Activated CD8-positive, alpha-beta memory T cell treated with anti-CD3 and anti-CD28 coated beads for 1 hour (primary cell): ENCODE data around the gene ZDHHC13.

Source experiments
- DNase-seq, 2 donors: peaks; one replicate each; pipeline ENCODE4 v3.0.0-alpha.2; 2020; ENCODE audit warnings: low read depth in 1 of 2; ENCODE audit errors: extremely low read depth in 1 of 2

Gene ZDHHC13, protein sequence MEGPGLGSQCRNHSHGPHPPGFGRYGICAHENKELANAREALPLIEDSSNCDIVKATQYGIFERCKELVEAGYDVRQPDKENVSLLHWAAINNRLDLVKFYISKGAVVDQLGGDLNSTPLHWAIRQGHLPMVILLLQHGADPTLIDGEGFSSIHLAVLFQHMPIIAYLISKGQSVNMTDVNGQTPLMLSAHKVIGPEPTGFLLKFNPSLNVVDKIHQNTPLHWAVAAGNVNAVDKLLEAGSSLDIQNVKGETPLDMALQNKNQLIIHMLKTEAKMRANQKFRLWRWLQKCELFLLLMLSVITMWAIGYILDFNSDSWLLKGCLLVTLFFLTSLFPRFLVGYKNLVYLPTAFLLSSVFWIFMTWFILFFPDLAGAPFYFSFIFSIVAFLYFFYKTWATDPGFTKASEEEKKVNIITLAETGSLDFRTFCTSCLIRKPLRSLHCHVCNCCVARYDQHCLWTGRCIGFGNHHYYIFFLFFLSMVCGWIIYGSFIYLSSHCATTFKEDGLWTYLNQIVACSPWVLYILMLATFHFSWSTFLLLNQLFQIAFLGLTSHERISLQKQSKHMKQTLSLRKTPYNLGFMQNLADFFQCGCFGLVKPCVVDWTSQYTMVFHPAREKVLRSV

DNA sequence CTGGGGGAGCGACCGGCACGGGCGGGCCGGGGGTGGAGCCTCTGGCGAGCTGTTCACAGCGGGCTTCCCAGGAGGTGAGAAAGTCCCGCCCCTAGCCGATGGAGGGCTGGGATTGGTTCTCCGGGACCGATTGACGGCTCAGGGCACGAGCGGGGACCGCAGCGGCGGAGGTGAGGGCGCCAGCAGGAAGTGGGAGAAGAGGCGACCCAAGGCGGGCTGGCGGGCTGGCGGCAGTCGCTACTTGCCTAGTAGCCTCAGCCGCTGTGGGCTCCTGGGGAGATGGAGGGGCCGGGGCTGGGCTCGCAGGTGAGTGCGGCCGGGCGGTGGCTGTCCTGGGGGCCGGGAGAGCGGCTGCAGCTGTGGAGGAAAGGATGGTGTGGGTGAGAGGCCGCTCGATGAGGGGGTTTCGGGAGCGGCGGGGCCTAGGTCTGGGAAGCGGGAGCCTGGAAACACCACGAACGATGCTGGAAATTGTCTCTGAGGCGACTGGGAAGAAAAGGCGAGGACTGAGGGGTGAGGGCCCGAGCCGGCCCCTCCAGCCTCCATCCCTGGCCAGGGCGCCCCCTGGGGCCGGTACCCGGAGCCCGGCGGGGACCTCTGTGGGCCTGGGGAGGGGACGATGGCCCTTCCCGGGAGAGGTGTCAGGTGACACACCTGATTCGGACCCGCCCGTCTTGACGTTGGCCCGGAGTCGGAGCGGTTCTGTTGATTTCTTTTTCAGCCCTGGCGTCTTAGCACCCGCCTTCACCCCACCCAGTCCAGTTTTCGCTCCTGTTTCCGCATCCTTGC lies at the start of gene ZDHHC13:
ZDHHC13 (plus strand) TSS at position 198 of the 789 bp plus-strand sequence; CDS start at position 280, 82 bp downstream.
- peak; percentile 79 to 91 for DNase-seq

DNA sequence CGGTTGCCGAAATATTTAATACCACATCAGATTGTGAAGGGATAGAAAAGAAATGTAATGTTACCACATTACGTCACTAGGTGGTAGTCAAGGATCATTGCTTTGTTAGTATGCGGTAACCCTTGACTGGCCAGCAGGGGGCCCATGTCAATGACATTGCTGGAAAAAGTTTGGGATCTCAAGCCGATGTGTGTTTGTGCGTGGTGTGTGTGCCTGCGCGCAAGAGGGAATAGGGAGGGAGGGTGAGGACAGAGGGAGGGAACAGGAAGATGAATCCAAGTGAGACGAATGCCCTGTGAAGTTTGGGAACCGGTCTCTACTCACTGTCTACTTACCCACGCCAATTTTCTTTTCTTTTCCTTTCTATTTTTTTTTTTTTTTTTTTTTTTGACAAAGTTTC lies 45.7 kb upstream of the ZDHHC13 start:
- peak; percentile 1 to 17 for DNase-seq

DNA sequence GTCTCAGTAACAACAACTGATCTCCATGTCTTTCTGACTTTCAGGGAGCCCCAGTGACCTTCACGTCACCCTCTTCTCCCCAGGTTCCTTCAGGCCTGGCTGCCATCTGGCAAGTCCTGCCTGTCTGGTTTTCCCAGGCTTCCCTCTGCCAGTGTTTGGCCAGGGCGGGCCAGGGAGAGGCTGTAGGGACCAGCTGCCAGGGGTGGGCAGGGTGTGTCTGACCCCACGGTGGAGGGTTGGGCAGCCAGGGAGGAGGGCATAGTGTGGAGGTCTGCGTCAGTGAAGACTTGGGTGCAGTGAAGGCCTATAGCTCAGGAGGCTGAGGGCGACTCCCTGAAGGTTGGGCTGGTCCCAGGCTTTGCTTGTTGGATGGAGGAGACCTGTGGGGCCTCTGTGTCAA lies 44.5 kb upstream of the ZDHHC13 start:
- no peak for DNase-seq

DNA sequence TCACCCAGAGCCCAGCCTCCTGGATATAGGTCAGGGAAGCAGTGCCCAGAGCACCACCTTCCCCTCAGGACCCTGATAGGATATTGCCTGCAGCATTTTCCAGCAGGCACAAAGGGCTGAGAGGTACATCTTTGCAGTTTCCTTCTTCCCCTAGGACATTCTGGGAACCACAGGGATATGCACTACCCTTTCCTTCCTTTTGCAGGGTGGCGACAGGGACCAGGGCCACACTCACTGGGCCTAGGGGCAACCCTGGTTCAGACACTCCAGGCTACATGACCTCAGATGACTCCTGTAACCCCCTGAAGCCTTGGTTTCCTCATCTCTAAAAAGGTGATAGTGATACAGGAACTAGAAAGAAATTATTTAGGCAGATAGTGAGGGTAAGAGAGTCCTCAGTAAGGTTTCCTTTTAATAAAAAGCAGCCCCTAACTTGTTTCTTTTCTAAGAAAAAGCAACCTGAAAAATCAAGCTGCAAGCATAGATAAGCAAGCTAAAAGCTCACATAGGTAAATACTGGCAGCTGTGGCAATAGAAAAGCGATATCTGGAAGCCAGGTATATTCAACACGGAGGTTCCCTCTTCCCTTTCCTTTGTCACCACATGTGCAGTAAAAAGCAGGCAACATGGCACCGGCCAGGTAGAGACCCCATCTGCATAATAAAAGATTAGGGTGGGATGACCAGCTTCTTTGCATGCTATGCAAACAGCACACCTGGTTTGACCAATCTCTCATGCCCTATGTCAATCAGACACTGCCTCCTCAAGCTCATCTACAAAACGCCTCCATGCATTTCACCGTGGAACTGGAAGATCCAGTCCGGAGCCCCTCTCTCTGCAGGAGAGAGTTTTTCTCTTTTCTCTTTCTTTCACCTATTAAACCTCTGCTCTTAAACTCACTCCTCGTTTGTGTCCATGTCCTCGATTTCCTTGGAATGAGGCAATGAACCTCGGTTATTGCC lies 43.2 kb upstream of the ZDHHC13 start:
- DNase-seq = no peak

DNA sequence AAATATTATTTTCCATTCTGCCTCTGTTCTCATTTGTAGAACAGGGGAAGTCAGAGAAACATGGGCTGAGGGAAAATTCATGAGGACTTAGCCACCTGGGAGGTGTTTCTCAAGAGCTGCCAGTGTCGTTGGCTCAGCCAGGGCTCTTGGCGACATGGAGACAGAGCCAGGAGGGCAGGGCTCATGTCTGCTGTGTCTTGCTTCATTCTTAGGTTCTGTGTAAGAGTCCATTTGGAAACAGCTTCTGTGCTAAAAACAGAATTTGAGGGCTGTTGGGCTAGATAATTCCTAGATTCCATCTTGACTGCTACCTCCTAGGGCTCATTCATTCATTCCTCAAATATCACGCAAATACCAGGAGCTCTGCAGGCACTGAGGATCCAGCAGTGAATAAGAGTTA lies 41.3 kb upstream of the ZDHHC13 start:
- DNase-seq = no peak

DNA sequence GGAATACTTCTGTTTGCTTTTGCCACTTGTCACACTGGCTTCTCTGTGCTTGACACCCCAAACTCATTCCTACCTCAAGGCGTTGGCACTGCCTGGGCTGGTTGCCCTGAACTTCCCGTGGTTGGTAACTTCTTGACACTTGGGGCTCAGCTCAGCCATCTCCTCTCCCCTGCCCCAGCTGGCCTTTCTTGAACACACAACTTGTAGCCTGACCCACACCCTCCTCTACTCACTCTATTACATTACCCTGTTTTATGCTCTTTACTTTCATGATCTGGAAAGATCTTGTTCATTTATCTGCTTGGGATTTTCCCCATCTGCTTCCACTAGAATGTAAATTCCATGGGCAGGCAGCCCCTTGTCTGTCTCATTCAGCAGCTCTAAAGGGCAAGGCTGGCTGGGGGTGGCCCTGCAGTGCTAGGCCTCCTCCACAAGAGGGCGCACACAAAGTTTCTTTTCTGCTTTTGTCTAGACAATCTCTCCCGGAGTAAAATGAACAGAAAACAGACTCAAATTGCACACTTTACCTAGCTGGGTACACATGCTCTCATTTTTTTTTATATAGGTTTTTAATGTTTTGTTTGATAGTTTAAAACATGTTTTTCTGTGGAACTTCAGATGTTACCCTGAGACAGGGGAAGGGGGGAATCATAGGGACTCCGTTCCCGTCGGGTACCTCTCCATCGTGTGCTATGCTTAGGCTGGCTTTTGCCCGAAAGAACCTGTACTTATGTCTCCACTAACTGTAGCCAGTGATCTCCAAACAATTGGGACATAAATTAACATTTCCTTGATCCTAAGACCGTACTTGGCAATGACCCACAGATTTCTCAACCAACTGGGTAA lies 40.0 kb upstream of the ZDHHC13 start:
- peak; percentile 9 to 32 for DNase-seq

DNA sequence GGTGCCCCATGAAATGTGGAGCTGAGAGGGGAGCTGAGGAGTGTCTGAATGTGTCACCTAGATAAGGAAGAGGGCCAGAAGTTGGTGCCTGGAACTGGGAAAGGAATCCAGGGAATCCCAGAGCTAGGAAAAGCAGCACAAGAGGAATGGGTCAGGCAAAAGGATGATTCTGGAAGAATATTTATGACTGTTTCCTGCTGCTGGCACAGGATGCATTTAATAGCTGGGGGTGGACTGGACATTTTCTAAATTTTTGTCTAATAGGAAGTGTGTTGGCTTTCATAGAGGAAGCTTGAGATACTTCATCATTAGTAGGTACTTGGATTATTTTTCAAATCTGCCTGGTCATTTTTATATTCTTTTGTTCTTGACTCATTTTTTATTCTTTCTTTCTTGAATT lies 39.0 kb upstream of the ZDHHC13 start:
- DNase-seq = no peak

DNA sequence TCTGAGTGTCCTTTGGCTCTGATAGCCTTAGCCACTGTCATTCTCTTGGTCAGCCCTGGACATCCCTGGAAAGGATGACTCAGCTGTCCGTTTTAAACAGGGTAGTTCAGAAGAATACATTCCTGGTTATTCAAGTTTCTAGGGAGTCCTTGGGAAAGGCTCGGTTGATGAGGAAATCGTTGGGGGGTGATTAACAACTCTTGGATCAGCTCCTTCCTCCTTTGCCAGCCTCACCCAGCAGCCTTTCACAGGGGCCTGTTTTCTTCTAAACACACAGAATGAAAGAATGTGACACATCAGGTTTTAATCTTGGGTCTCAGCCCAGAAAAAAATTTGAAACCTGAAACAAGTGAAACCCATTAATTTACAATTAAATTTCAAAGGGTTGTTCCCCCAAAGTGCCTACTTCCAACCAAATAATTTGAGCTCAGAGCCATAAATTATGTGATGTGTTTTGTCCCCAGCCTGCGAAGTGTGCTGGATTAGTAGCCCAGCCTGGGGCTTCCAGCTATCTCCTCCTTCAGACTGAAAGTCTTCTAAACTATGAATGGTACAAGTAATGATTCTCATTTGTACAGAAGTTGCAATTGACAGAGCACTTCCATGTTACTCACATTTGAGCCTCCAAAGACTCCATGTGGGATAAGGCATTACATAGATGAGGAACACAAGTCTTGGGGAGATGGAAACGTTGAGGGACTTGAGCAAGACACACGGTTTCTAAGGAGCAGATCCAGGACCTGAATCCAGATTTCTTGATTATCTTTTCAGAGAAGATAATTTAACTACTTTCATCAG lies 37.1 kb upstream of the ZDHHC13 start:
- DNase-seq = no peak

DNA sequence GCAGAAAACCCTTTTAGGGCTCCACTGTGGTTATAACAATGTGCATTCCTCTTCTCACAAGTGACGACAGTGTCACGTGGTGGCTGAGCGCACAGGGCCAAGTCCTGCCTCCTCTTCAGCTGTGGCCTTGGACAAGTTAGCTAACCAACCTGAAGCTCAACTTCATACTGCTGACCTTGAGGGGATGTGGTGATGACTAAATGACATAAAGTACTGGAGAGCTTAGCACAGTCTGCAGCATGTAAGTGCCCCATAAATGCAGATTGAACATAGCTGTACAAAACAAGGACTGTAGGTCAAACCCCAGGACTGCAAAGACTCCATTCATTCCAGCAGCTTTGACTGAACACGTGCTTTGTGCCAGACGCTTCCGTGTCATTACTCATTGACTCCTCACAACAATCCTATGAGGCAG lies 36.4 kb upstream of the ZDHHC13 start:
- DNase-seq = no peak

DNA sequence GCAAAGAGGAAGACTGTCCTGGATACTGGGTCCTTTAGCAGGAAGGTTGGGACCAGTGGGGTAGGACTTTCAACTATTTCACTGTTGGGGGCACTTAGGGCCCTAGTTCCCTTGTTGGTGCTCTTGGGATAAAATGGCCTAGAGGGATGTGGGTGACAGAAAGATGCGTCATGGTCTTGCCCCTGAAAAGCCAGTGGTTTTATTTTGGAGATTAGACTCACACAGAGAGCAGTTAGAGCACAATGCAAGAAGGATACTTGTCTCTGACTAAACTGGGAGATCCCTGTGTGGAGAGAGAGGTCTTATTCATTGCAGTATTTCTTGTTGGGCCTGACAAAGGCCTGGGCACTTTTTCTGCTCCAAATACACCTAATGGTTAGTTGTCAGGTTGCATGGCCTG lies 33.8 kb upstream of the ZDHHC13 start:
- no peak for DNase-seq

DNA sequence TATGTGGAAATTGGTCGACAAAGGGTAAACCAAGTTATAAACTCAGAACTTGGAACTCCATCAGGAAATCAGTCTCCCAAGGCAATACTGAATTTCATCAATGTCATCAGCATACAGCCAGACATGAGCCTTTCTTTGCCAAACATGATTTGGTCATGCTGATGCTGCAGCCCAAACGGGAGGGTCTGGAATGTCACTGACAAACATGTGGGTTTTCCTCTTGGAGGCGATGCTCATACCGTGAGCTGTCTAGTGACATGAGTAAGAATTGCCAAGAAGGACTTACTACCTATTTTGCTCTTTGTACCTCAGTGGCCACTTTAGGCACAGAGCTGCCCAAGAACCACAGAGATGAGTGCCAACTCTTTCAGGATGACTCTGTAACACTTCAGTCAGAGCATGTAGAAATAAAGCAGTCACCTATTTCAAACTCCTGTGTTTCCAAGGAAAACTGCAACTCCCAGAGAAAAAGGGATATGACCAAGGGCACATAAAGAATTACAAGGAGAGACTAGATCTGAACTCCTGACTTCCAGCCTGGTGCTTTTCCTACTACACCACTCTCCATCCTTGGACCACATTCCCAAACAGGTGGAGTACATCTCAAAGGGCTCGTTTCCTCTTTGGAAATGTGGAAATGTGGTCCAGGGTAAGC lies 32.2 kb upstream of the ZDHHC13 start:
- no peak for DNase-seq

DNA sequence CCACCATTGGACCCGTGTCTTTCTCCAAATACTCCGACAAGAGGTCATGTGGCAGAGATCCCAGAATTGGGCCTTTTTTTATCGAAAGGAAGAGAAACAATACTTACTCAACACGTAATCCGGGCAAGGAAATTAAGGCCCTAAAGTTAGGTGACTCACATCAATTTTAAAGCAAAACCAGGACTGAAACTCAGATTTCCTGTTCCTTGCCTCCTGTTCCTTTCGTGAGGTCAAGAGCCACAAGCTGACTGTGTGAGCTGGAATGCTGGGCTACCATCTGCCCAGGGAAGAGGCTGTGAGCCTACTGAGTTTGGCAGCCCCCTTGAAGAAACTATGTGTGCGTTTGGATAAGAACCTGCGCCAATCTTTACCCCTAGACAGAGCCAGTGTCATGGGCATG lies 29.3 kb upstream of the ZDHHC13 start:
- no peak for DNase-seq

DNA sequence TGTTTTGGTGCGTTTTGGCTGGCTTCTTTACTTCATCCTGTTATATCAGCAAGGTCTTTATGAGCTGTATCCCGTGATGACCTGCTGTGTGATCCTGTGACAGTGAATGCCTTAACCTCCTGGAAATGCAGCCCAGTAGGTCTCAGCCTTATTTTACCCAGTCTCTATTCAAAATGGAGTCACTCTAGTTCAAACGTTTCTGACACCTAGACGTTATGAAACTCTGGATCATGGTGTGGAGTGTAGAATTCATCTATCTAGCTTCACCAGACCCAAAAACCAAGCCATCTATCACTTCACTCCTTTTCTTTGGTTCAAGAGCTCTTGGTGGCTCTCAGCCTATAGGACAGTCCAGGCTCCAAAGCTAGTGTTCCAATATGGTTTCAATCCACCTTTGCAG lies 28.2 kb upstream of the ZDHHC13 start:
- DNase-seq = no peak

DNA sequence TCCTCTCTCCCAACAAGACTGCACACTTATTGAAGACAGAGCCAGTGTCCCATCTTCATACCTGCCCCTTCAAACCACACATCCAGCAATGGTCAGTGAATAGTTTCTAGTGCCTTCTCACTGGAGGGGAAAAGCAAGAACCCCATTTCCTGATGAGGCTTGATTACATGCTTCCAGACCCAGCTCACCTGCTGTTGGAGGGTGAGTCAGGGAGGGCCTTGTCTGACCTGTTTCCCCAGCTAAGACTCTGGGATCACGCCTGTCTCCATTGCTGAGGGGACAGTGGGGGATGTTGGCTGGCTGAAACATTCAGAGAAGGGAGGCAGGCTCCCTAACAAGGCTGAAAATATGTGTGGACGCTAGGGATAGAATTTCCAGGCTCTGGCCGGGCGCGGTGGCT lies 27.5 kb upstream of the ZDHHC13 start:
- no peak for DNase-seq

DNA sequence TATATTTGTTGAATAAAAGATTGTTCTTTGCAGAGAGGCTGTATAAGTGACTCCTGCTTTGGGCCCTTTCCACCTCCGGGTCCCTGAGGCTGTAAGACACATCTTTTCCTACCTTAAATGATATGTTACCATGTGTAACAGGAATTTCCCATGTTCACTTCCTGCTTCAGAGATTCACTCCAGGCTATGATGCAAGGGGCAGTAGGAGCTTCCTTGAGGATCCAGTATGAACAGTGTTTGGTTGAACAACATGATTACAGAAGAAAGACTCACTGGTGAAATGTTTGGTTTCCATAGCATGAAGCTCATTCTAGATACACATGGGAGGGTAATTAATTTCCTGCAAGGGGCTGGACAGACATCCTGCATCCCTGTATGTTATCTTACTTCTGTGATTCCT lies 25.6 kb upstream of the ZDHHC13 start:
- DNase-seq = no peak

DNA sequence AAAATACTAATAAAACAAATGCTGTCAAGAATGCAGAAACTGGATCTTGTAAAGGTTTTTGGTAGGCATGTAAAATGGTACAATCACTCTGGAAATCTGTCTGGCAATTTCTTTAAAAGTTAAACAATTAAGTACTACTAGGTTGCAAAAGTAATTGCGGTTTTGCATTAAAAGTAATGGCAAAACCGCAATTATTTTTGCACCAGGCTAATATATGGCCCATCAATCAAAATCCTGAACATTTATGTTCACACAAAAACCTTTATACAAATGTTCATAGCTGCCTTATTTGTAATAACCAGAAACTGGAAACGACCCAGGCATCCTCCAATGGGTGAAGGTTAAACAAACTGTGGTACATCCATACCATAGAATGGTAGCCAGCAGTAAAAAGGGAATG lies 24.6 kb upstream of the ZDHHC13 start:
- no peak for DNase-seq

DNA sequence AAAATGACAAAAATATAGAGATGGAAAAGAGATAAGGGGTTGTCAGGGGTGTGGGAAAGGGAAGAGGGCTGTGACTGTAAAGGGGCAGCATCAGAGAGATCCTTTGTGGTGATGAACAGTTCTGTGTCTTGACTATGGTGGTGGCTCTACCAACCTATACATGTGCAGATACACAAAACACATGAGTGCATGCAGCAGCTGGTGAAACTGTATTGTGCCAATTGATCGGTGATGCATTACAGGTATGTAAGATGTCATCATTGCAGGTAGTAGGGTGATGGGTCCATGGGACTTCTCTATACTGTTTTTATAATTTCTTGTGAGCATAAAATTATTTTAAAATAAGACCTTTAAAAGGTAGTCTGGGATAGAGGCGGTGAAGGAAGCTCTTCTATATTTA lies 24.1 kb upstream of the ZDHHC13 start:
- no peak for DNase-seq

DNA sequence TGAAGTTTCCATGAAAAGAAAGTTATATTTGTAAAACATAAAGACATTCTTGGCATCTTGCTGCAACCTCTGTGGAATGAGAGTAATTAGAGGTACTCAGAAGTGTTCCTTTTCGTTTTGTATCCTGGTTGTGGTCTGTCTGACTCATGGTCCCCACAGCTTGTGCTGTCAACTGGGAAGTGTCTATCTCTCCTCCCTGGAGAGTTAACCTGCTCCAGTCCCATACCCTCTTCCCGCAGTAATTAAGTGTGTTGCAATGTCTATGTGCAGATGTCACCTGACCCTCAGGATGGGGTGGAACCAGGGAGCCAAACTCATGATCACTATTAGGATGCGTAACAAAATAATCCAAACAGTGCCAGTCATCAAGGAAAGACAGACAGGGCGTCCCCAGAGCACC lies 23.0 kb upstream of the ZDHHC13 start:
- no peak for DNase-seq
